ENCODE measurements around the gene ATP1A4. TPM values are rescaled to one million over a fixed set of nuclear protein-coding genes. Genes with fewer than 3 reads are reported as not detected.
A peak's percentile ranks its signal among the peaks of the same experiment; 100 is the strongest.

Gene ATP1A4
- total RNA-seq, 4 donors from 2014 or later, result 0.47 TPM; not detected in 3

DNA sequence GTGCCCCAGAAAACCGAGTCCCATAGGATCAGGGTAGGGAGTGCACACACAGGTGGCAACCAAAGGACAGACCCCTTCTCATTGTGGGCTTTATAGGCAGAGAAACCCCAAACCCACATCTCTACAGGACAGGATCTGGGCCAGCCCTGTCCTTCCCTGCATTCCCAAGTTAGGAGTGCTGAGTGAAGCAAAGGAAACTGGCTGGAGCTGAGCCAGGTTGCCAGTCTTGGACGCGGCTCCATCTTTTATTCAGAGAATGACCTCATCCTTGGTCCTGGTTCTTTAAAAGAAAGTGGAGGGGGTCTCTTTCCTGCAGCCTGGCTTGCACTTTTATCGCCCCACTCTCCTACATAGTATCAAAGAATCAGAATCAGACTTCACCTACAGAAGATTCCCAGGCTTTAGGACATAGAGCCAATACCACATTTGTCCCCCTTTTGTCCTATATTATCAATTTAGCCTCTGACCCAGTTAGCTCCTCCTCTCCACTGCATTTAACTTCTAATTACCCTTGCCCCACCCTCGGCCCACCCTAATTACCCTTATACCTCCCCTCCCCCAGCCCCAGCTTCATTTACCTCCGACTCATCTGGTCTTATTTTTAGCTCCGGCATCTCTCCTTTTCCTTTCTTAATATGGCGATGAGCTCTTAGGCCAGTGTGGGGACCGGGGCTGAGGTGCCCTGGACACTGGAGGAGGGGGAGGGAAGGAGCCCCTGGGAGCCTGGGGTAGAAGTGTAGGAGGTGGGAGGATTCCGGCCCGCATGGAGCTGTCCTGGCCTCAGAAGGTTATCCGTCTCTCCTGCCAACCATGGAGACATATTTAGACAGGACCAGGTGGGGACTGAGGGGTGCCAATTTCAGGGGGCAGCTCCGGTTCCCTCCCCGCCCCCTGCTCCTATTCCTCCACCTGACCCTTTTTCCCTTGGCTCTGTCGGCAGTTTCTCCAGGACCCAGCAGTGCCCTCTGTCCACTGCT, 38.5 kb downstream of the ATP1A4 start, which contains the start of gene CASQ1:
TSS of gene CASQ1 (plus strand) at position 927 of the 977 bp plus-strand sequence. CDS start 177 bp downstream, outside the sequence.
- TF ChIP-seq POLR2A (IDR thresholded peaks at IDR 0.05) (no peak), POLR2AphosphoS5 (IDR thresholded peaks at IDR 0.05) (no peak), EP300 (IDR thresholded peaks at IDR 0.05) (no peak)
- TF ChIP-seq, protein P1, sequence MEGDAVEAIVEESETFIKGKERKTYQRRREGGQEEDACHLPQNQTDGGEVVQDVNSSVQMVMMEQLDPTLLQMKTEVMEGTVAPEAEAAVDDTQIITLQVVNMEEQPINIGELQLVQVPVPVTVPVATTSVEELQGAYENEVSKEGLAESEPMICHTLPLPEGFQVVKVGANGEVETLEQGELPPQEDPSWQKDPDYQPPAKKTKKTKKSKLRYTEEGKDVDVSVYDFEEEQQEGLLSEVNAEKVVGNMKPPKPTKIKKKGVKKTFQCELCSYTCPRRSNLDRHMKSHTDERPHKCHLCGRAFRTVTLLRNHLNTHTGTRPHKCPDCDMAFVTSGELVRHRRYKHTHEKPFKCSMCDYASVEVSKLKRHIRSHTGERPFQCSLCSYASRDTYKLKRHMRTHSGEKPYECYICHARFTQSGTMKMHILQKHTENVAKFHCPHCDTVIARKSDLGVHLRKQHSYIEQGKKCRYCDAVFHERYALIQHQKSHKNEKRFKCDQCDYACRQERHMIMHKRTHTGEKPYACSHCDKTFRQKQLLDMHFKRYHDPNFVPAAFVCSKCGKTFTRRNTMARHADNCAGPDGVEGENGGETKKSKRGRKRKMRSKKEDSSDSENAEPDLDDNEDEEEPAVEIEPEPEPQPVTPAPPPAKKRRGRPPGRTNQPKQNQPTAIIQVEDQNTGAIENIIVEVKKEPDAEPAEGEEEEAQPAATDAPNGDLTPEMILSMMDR (IDR thresholded peaks at IDR 0.05), result no peak
- ATAC-seq, result peak; percentile 49
- H3K27me3 ChIP-seq, result no peaks in the 10 kb centered on the region
- H3K4me1 ChIP-seq, result peaks cover 3 to 46% (median 18%) of the 10 kb centered on the region in 3 donors
- H3K27ac ChIP-seq, result peak within 1 kb of the TSS in 2 of 4 donors; percentile 39 to 63
- no peak within 1 kb of the TSS for H3K4me3 ChIP-seq
- 31 to 44% methylated on average over 7 to 8 of the region's 15 CpGs for WGBS, 2 donors (ENCODE audit: low coverage in 1 of 2)
- H3K9me3 ChIP-seq, result no peaks in the 10 kb centered on the region
- H3K36me3 ChIP-seq, result no peaks in the 10 kb centered on the region

DNA sequence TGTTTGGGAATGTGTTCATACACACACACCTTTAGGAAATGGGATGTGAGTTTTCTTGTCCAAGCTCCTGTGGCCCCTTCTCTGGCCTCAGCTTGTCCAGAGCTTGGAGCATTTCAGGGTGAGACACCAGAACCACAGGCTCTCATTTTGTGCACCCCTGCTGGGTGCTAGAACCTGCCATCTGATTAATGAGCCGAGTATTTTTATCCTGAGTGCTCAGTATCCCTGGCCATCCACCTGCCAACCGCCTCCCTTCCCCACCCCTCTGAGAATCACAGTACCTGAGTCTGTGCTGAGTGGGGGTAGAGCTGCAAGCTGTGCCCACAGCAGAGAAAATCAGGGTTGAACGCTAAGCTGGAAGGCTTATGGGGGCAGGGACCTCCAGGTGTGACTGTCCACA, 40.4 kb downstream of the ATP1A4 start:
- ATAC-seq, result no peak
- Histone ChIP-seq H3K4me3 (no peak overlapping the region), H3K27me3 (no peaks in the 10 kb centered on the region), H3K36me3 (no peaks in the 10 kb centered on the region), H3K9me3 (no peaks in the 10 kb centered on the region), H3K27ac (peak overlapping the region in 1 of 4 donors; percentile 60), H3K4me1 (peaks cover 3 to 46% (median 18%) of the 10 kb centered on the region in 3 donors)
- TF ChIP-seq POLR2A (IDR thresholded peaks at IDR 0.05) (no peak), POLR2AphosphoS5 (IDR thresholded peaks at IDR 0.05) (no peak), EP300 (IDR thresholded peaks at IDR 0.05) (no peak)
- TF ChIP-seq, protein P1 (IDR thresholded peaks at IDR 0.05), result no peak
- WGBS, 2 donors (ENCODE audit: low coverage in 1 of 2), result no CpG with 5 or more reads among the region's 3 CpGs

DNA sequence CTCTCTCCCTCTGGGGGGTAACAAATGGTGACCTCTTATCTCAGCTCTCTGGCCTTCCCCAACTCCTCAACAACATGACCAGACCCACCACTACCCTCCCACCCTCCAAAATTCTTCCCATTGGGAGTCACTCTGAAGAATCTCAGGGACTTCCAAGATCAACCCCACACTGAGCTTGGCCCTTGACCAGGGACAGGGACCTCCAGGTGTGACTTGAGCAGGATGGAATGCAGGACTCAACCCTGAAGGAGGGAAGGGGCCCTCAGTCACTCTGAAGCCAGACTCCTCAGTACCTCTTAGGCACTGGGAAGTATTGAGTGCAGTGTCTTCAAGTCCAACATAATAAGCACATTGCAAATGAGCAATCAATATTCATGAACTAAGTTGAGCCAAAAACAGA, 40.8 kb downstream of the ATP1A4 start:
- Histone ChIP-seq H3K4me1 (peaks cover 3 to 46% (median 18%) of the 10 kb centered on the region in 3 donors), H3K9me3 (no peaks in the 10 kb centered on the region), H3K4me3 (no peak overlapping the region), H3K27ac (peak overlapping the region in 1 of 4 donors; percentile 60), H3K36me3 (no peaks in the 10 kb centered on the region), H3K27me3 (no peaks in the 10 kb centered on the region)
- no peak for ATAC-seq
- TF ChIP-seq POLR2A (IDR thresholded peaks at IDR 0.05) (no peak), EP300 (IDR thresholded peaks at IDR 0.05) (no peak), POLR2AphosphoS5 (IDR thresholded peaks at IDR 0.05) (no peak)
- TF ChIP-seq, protein P1 (IDR thresholded peaks at IDR 0.05), result no peak

DNA sequence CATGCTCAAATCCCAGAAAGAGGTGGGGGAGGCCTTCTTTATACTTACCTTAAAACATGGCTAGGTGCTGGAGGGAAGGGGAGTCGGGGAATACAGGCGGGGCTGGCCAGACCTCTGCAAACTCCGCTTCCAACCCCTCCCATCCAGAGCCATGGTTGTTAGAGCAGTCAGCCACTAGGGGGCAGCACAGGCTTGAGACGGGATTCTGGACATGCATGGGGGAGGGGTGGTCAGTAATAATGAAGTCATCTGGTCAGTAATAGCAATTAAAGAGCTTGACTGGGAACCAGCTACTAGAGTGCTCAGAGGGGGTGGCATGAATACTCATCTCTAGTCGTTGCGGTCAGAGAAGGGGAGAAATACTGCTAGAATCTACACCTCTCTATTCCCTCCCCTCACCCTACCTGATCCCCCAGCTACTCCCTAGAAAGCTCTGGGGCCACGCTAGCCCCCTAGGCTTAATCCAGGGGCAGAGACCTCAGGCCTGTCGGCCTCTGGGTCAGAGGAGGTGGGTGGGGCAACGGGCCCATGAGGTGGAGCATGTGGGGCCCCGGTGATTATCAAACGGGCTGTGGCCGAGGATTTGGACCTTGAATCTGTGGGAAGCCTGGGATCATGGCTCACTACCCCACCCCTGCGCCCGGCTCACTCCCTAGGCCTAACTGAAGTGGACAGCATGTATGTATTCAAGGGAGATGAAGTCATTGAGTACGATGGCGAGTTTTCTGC, 41.9 kb downstream of the ATP1A4 start:
- whole genome bisulfite sequencing, 2 donors (ENCODE audit: low coverage in 1 of 2), result 22 to 61% methylated on average over 5 to 11 of the region's 16 CpGs
- Histone ChIP-seq H3K4me1 (peaks cover 3 to 46% (median 18%) of the 10 kb centered on the region in 3 donors), H3K27ac (peak overlapping the region in 1 of 4 donors; percentile 60), H3K9me3 (no peaks in the 10 kb centered on the region), H3K36me3 (no peaks in the 10 kb centered on the region), H3K27me3 (no peaks in the 10 kb centered on the region), H3K4me3 (no peak overlapping the region)
- peak; percentile 77 for ATAC-seq
- TF ChIP-seq, protein P1 (IDR thresholded peaks at IDR 0.05), result peak; percentile 97 to 99 (median 98)
- TF ChIP-seq EP300 (IDR thresholded peaks at IDR 0.05), result no peak

Measured in gastroesophageal sphincter (tissue), 4 donors.